Erythroblast (primary cell): ENCODE results near the gene ZNF407.

Experiments
- GATA1 ChIP-seq: IDR thresholded peaks from 2 replicates; pipeline ENCODE4 v1.6.1; 2011; ENCODE audit warnings: low read depth, mild to moderate bottlenecking, control low read depth, low read length, moderate library complexity
- POLR2A ChIP-seq: IDR thresholded peaks from 2 replicates; pipeline ENCODE4 v1.6.1; 2011; ENCODE audit warnings: mild to moderate bottlenecking, low read length

DNA sequence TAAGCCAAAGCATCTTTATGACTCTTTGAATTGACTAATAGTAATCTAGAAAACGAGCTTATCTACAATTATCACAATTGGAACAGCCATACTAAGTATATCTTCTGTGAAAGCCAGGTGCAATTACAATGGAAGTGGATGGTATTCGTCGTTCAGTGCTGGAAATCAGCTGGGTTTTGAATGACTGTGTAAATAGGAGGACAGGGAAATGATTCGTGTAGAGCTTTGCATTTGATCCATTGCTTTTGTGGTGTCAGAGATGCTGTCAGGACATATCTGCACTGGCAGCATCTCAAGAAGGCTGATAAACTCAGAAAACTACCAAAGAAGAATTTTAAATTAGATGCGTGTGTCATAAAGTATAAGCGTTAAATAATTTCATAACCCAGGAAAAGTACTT is 187.1 kb downstream of the ZNF407 start:
- TF ChIP-seq POLR2A (no peak), GATA1 (no peak)
